Activated T-helper 2 cell treated with anti-CD3 and anti-CD28 coated beads, Interferon-gamma antibody, Interleukin-2, Interleukin-4, amounts not matched to agents 10 μg/mL and 5 μg/mL and 100 μg/mL, durations not matched to agents 14 hours and 24 hours and 36 hours (primary cell): ENCODE measurements around the gene SLC8A2. TPM values are rescaled to one million over a fixed set of nuclear protein-coding genes. Genes with fewer than 3 reads are reported as not detected.

Source experiments
- DNase-seq: peaks from one replicate; pipeline ENCODE4 v3.0.0; 2021; ENCODE audit warnings: low spot score
- H3K27ac Mint-ChIP-seq: one replicate; pipeline ENCODE4 v1.8.0; 2021; ENCODE audit warnings: mixed read lengths
- H3K27me3 Mint-ChIP-seq: one replicate; pipeline ENCODE4 v1.8.0; 2021; ENCODE audit warnings: low read depth, mixed read lengths
- H3K36me3 Mint-ChIP-seq: one replicate; pipeline ENCODE4 v1.8.0; 2021; ENCODE audit warnings: low read depth, mixed read lengths
- H3K4me1 Mint-ChIP-seq: one replicate; pipeline ENCODE4 v1.8.0; 2021; ENCODE audit warnings: low read depth, mixed read lengths
- H3K4me3 Mint-ChIP-seq: one replicate; pipeline ENCODE4 v1.8.0; 2021; ENCODE audit warnings: low read depth, mild to moderate bottlenecking, moderate library complexity, mixed read lengths
- H3K9me3 Mint-ChIP-seq: one replicate; pipeline ENCODE4 v1.8.0; 2021; ENCODE audit warnings: mixed read lengths
- intact Hi-C: fragments of 100-400 bp; cut with micrococcal nuclease; formaldehyde crosslinking; loops from one replicate; pipeline ENCODE4 v1.15.1; 2023
- total RNA-seq: library from RNA; stranded (reverse); gene quantifications from 2 replicates; pipeline ENCODE4 v1.2.3, GENCODE V29; 2022

Gene SLC8A2
- total RNA-seq, 1 donor from 2014 or later, result not detected

- peaks cover 4% of the 10 kb centered on the region for H3K27me3 Mint-ChIP-seq
- intact Hi-C loops, result no loop called here
- no peaks in the 10 kb centered on the region for H3K9me3 Mint-ChIP-seq
- H3K27ac Mint-ChIP-seq, result no peak overlapping the region
- H3K36me3 Mint-ChIP-seq, result no peaks in the 10 kb centered on the region
- DNase-seq, result no peak
- H3K4me1 Mint-ChIP-seq, result no peaks in the 10 kb centered on the region
- no peak overlapping the region for H3K4me3 Mint-ChIP-seq
Observed at GRCh38 chr19:47476438-47476972, 4.8 kb upstream of the SLC8A2 start.

- Mint-ChIP-seq H3K27ac (no peak overlapping the region), H3K4me1 (peaks cover 5% of the 10 kb centered on the region)
- intact Hi-C loops, result no loop called here
Observed at GRCh38 chr19:47475465-47475864, 3.8 kb upstream of the SLC8A2 start.

GRCh38 chr19:47473336-47473735 is 1.6 kb upstream of the SLC8A2 start:
- Mint-ChIP-seq H3K9me3 (no peaks in the 10 kb centered on the region), H3K4me3 (no peak overlapping the region), H3K27ac (no peak overlapping the region), H3K27me3 (peaks cover 25% of the 10 kb centered on the region), H3K36me3 (no peaks in the 10 kb centered on the region), H3K4me1 (peaks cover 7% of the 10 kb centered on the region)
- no peak for DNase-seq
- intact Hi-C loops, result no loop called here

More at GRCh38 chr19:47475465-47475864, 3.8 kb upstream of the SLC8A2 start:
- Mint-ChIP-seq H3K9me3 (no peaks in the 10 kb centered on the region), H3K36me3 (no peaks in the 10 kb centered on the region), H3K27me3 (peaks cover 12% of the 10 kb centered on the region), H3K4me3 (no peak overlapping the region)
- DNase-seq, result no peak

GRCh38 chr19:47471381-47471732 is 336 bp downstream of the SLC8A2 start:
- intact Hi-C loops, result no loop called here
- no peaks in the 10 kb centered on the region for H3K9me3 Mint-ChIP-seq
- no peak overlapping the region for H3K27ac Mint-ChIP-seq
- H3K27me3 Mint-ChIP-seq, result peaks cover 33% of the 10 kb centered on the region
- no peak for DNase-seq
- no peak overlapping the region for H3K4me3 Mint-ChIP-seq
- no peaks in the 10 kb centered on the region for H3K36me3 Mint-ChIP-seq
- peaks cover 7% of the 10 kb centered on the region for H3K4me1 Mint-ChIP-seq

GRCh38 chr19:47470447-47471195 is 1.1 kb downstream of the SLC8A2 start:
- H3K4me1 Mint-ChIP-seq, result peaks cover 7% of the 10 kb centered on the region
- intact Hi-C loops, result no loop called here
- no peaks in the 10 kb centered on the region for H3K9me3 Mint-ChIP-seq
- H3K36me3 Mint-ChIP-seq, result no peaks in the 10 kb centered on the region
- no peak for DNase-seq
- no peak overlapping the region for H3K27ac Mint-ChIP-seq
- H3K4me3 Mint-ChIP-seq, result no peak overlapping the region
- peaks cover 33% of the 10 kb centered on the region for H3K27me3 Mint-ChIP-seq

- intact Hi-C loops, result no loop called here
- peaks cover 37% of the 10 kb centered on the region for H3K27me3 Mint-ChIP-seq
- H3K4me3 Mint-ChIP-seq, result no peak overlapping the region
- no peaks in the 10 kb centered on the region for H3K9me3 Mint-ChIP-seq
- no peaks in the 10 kb centered on the region for H3K36me3 Mint-ChIP-seq
- H3K4me1 Mint-ChIP-seq, result peaks cover 7% of the 10 kb centered on the region
- no peak overlapping the region for H3K27ac Mint-ChIP-seq
- DNase-seq, result no peak
Observed at GRCh38 chr19:47469719-47470118, 2.0 kb downstream of the SLC8A2 start.

GRCh38 chr19:47469363-47469700 is 2.4 kb downstream of the SLC8A2 start:
- no peak overlapping the region for H3K4me3 Mint-ChIP-seq
- no peak overlapping the region for H3K27ac Mint-ChIP-seq
- intact Hi-C loops, result no loop called here
- no peaks in the 10 kb centered on the region for H3K36me3 Mint-ChIP-seq
- H3K4me1 Mint-ChIP-seq, result peaks cover 7% of the 10 kb centered on the region
- no peaks in the 10 kb centered on the region for H3K9me3 Mint-ChIP-seq
- no peak for DNase-seq
- peaks cover 40% of the 10 kb centered on the region for H3K27me3 Mint-ChIP-seq

- H3K27ac Mint-ChIP-seq, result no peak overlapping the region
- H3K9me3 Mint-ChIP-seq, result no peaks in the 10 kb centered on the region
- no peak overlapping the region for H3K4me3 Mint-ChIP-seq
- DNase-seq, result no peak
- no peaks in the 10 kb centered on the region for H3K36me3 Mint-ChIP-seq
- peaks cover 42% of the 10 kb centered on the region for H3K27me3 Mint-ChIP-seq
- peaks cover 7% of the 10 kb centered on the region for H3K4me1 Mint-ChIP-seq
- intact Hi-C loops, result no loop called here
Observed at GRCh38 chr19:47467914-47468313, 3.8 kb downstream of the SLC8A2 start.

- intact Hi-C loops, result no loop called here
- Mint-ChIP-seq H3K4me1 (peaks cover 4% of the 10 kb centered on the region), H3K9me3 (no peaks in the 10 kb centered on the region), H3K4me3 (no peak overlapping the region), H3K27ac (no peak overlapping the region), H3K27me3 (peaks cover 37% of the 10 kb centered on the region), H3K36me3 (no peaks in the 10 kb centered on the region)
- DNase-seq, result no peak
Observed at GRCh38 chr19:47465957-47466356, 5.7 kb downstream of the SLC8A2 start.

- Mint-ChIP-seq H3K4me1 (no peaks in the 10 kb centered on the region), H3K27ac (no peak overlapping the region), H3K27me3 (peaks cover 26% of the 10 kb centered on the region), H3K4me3 (no peak overlapping the region), H3K9me3 (no peaks in the 10 kb centered on the region), H3K36me3 (no peaks in the 10 kb centered on the region)
- DNase-seq, result no peak
- intact Hi-C loops, result no loop called here
Observed at GRCh38 chr19:47464675-47465419, 6.8 kb downstream of the SLC8A2 start.

GRCh38 chr19:47461876-47462275 is 9.8 kb downstream of the SLC8A2 start:
- Mint-ChIP-seq H3K36me3 (no peaks in the 10 kb centered on the region), H3K27me3 (peaks cover 11% of the 10 kb centered on the region), H3K4me1 (peaks cover 2% of the 10 kb centered on the region), H3K9me3 (no peaks in the 10 kb centered on the region), H3K4me3 (no peak overlapping the region), H3K27ac (no peak overlapping the region)
- intact Hi-C loops, result no loop called here
- no peak for DNase-seq

- no peak for DNase-seq
- Mint-ChIP-seq H3K4me1 (peaks cover 2% of the 10 kb centered on the region), H3K9me3 (no peaks in the 10 kb centered on the region), H3K27ac (no peak overlapping the region), H3K36me3 (no peaks in the 10 kb centered on the region), H3K27me3 (peaks cover 23% of the 10 kb centered on the region), H3K4me3 (no peak overlapping the region)
- intact Hi-C loops, result no loop called here
Observed at GRCh38 chr19:47459477-47459876, 12.2 kb downstream of the SLC8A2 start.

- H3K9me3 Mint-ChIP-seq, result no peaks in the 10 kb centered on the region
- intact Hi-C loops, result no loop called here
- peaks cover 25% of the 10 kb centered on the region for H3K27me3 Mint-ChIP-seq
- no peak overlapping the region for H3K27ac Mint-ChIP-seq
- H3K4me3 Mint-ChIP-seq, result no peak overlapping the region
- no peaks in the 10 kb centered on the region for H3K36me3 Mint-ChIP-seq
- no peak for DNase-seq
- peaks cover 2% of the 10 kb centered on the region for H3K4me1 Mint-ChIP-seq
Observed at GRCh38 chr19:47458672-47459071, 13.0 kb downstream of the SLC8A2 start.
